Iris pigment epithelial cell (primary cell): Measurements from ENCODE around the gene TSKS.
A peak's percentile ranks its signal among the peaks of the same experiment; 100 is the strongest.
"Not testable (repeated sequence)": the region's sequence is repeated elsewhere in the genome, so short reads cannot be mapped to it uniquely, and the experiment has no call there.

ENCODE experiments used
- DNase-seq: peaks from one replicate; pipeline ENCODE4 v3.0.0-alpha.2; 2011; ENCODE audit warnings: low read depth

TSKS gene

DNA sequence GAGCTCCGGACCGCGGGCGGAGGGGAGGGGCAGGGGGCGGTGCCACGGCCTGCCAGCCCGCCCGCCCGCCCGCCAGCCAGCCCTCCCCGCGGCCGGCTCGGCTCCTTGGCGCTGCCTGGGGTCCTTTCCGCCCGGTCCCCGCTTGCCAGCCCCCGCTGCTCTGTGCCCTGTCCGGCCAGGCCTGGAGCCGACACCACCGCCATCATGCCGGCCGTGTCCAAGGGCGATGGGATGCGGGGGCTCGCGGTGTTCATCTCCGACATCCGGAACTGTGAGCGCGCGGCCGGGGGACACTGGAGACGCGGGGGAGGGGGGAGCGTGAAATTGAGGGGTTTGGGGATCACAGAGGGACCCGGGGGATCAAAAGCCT, 3.8 kb upstream of the TSKS start, which contains the start of gene AP2A1:
Gene AP2A1, plus strand, starts transcription at position 72 of the 370 bp plus-strand sequence. Its CDS starts 133 bp downstream, at position 205.
- DNase-seq = peak; percentile 17

DNA sequence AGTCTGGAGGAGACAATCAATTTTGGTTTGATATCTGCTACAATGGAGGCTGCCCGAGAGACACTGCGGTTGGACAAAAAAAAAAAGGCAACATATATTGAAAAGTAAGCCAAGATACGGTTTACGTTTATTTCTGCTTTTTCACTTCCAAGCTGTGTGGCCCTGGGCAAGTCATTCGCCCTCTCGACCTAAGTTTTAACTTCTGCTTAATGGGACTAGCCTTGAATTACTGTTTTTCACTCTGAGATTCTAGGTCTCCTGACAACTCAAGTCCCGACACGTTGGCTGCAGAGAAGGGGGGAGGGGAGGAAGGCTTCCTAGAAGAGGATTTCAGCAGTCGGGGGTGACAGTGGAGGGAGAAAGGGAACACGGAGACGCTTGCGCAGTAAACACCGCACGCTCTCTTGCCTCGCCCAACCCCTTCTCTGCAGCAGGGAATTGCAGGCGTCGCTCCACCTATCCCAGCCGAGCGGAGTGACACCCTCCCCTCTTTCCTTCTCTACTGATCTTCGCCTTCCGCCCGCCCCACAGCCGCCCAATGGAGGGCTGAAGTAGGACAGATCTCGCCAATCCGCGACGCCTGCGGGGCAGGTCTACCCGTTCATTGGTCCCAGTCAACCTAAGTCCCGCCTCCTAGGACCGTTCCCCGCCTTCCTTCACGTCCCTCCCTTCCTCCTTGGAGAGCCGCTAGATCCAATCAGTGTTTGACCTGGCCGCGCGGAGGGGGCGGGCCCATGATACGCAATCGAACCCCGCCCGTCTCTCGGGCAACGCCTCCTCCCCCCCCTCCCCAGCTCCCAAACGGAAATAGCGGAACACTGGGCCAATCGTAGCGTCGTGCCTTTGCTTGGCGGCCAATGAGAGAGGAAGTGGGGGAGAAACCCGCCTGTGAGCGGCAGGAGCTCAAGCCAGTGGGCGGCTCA, 3.2 kb upstream of the TSKS start:
- DNase-seq = peak; percentile 100

DNA sequence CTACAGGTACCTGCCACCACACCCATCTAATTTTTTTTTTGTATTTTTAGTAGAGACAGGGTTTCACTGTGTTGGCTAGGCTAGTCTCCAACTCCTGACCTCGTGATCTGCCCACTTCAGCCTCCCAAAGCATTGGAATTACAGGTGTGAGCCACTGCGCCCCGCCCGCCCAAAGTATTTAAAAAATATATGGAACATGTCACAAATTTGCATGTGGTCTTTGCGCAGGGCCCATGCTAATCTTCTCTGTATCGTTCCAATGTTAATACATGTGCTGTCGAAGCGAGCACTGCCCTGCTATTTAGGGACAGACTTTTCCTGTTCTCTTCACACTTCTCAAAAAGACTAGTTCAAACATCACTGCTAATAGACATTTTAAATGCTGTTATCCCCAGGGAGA, 1.2 kb upstream of the TSKS start:
- DNase-seq = no peak

DNA sequence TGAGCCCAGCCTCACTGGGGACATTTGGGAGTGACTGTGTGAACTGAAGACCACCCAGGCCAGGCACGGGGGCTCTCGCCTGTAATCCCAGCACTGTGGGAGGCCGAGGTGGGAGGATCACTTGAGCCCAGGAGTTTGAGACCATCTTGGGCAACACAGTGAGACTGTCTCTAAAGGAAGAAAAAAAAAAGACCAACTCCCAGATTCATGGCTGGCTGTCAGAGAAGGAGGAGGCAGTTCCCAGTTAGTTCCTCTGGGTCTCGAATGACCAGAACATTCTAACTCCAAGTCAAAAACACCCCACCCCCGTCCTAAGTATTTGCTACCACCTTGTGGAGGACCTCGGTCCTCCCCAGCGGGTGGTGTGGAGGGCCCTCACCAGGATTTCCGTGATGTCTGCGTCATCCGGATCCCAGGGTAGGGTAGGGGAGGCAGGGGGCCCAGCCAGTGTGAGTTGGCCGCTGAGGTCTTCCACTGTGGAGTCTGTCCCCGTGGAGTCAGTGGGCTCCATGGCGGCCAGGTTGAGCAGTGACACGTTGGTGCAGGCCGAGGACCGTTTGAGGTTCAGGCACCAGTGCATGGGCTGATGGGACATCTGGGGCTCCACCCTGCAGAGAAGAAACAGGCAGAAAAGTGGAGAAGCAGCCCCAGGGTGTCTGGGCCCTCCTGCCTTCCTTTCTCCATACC, 1.3 kb downstream of the TSKS start:
- peak; percentile 21 for DNase-seq

DNA sequence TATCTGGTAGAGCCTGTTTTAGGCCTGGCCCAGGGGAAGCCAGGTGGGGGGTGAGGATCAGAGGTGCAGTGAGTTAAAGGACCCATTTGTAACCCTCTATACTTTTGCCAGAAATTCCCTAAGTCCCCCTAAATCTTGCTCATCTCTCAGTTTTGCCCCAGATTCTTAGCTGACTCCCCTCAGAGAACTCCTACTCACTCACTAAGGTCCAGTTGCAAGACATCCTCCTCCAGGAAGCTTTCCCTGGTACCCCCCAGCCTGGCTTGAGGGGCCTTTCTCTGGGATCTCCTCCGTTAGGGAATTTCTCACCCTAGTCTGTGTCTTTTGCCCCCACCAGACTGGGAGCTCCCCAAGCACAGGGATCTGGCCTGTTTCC, 1.9 kb downstream of the TSKS start:
- no peak for DNase-seq

DNA sequence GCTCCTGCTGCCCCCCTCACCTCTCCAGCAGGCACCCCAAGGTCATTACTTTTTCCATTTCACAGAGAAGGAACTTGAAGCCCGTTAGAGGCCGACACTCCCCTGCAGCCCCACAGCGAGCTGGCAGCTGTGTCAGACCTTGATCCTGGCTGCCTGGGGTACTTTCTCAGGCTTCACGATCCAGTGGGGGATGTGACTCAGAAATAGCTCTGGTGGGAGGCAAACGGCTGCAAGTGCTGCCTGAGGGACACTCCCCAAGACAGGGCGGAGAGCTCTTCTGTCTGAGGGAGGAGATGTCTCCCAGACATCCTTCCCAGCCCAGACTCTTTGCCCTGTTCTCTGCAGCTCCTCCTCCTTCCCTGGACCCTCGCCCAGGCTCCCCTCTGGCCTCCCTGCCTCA, 4.8 kb downstream of the TSKS start:
- peak; percentile 72 for DNase-seq

DNA sequence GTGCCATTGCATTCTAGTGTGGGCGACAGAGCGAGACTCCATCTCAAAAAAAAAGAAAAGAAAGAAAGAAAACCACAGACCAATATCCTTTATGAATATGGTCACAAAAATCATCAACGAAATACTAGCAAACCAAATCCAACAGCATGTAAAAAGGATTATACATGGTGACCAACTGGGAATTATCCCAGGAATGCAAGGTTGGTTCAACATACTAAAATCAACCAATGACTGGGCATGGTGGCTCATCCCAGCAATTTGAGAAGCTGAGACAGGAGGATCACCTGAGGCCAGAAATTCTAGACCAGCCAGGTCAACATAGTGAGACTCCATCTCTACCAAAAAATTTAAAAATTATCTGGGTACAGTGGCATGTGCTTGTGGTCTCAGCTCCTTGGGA, 7.2 kb downstream of the TSKS start:
- no peak for DNase-seq

DNA sequence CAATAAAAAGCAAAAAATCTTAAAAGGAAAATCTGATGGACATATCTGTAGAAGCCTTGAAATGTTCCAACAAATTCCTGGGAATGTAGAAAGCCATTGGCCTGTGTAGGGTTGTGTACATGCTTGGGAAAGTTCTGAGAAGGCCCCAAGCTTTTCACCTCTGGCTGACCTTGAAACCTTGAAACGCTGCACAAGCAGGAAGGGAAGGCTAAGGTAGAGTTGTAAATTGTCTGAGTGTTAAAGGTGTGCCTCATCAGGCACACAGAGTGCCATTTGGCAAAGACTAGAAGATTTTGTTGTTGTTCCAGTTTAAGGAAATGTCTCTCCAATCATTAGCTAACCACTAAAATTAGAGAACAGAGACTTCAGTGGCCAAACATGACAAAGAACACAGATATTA, 10.4 kb downstream of the TSKS start:
- DNase-seq = no peak

DNA sequence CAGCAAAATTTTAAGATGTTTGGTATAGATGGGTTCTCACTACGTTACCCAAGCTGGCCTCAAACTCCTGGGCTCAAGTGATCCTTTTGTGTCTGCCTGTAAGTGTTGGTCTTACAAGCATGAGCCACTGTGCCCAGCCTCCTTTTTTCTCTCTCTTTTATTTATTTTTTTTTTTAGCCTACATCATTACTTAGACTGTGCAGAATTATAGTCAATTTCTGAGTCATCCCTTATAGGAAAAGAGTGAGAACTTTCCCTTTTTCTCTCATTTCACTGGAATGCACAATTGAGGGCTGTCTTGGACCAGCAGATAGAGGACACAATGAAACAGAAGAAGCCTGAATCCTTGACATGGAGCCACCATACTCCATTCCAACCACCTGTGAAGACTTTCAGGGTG, 13.3 kb downstream of the TSKS start:
- DNase-seq = peak; percentile 8

DNA sequence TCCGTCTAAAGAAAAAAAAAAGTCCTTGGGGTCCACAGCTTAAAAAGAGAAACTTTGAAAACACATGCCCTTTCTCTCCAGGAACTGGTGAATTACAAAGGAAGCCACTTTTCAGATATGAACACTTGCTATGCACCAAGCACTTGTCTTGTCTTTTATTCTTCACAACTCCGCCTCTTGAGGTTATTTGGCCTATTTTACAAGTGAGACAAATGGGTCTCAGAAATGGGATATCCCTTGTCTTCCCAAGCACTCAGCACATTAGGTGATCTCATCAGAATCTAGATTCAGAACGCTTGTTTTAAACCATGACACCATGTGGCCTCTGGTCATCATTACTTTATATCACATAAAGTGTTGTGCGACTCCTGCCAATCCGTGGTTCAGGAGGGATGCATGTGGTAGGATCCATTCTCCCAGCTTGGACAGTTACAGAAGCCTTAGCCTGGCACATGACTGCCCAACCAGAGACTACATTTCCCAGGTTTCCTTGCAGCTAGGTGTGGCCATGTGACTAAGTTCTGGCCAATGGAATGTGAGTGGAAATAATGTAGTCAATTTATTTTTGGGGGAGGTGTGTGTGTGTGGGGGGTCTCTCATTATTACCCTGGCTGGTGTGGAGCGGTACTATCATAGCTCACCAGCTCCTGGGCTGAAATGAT, 13.9 kb downstream of the TSKS start:
- peak; percentile 50 for DNase-seq

DNA sequence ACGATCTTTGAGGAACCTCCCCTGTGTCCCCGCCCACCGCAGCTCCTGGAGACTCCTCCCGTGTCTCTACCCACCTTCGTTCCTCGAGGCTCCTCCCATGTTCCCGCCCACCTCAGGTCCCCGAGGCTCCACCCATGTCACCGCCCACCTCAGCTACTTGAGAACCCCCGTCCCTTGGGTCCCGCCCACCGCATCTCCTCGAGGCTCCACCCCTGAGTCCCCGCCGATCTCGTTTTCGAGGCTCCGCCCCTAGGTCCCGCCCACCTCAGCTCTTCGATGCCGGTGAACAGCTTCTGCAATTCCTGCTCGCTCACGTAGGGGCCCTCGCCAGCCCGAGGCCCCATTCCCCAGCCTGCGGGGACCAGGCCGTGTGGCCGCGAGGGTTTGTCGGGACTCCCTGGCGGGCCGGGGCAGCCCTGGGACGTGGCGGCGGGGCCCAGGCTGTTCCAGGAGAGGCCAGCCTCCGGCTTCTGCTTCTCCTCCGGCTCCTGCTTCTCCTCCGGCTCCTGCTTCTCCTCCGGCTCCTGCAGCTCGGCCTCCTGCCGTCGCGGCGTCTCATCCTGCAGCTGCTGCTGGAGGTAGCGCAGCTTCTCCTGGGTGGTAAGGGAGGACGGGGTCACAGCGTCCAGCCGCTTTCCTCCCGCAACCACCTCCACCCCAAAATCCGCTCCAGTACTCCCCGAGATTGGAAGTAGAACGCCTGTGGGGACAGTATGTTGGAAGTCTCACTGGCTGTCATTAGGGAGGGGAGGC, 16.7 kb downstream of the TSKS start:
- peak; percentile 49 for DNase-seq

DNA sequence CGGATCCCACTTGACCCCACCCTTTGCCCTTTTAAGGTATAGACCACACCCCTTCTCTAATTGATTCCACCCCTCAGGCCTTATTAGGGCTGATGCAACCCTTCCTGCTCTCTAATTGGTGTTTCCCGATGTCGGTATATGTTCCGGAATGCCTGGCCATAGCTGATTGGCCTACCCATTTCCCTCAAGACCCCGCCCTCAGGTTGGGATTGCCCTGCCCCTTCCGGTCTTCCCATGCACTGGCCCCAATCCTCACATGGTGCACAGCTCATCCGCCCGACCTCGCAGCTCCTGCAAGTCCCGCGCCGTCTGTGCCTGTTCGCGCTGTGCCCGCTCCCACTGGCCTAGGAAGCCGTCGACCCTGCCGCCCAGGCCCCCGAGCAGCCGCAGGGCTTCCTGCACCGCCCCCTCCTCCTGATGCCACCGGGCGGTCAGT, 18.1 kb downstream of the TSKS start:
- no peak for DNase-seq

DNA sequence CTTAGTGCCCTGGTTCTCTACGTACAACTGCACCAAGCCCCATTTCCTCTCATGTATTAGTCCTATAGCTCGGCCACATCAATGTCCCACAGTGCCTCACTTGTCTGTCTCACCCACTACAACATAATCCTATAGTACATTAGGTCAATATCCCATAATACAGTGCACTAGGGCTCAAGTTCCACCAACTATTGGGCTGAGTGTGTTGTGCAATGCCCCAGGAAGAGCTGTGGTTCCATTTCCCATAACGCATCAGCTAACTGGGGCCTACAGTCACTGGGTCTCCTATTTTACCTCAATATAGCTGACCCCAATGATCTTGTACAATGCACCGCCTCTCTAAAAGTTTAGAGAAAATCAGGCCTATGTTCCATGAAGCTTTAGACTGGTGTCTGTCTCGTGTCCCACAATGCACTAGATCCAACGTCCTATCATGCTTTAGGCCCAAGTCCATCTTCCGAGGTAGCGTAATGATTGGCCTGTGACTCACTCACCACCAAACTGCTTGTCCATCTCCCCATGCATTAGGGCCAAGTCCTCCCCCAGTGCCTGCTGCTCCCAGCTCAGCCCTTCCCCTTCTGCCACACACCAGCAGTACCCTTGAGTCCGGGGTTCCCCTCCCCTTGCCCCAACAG, 21.8 kb downstream of the TSKS start:
- peak; percentile 36 for DNase-seq

DNA sequence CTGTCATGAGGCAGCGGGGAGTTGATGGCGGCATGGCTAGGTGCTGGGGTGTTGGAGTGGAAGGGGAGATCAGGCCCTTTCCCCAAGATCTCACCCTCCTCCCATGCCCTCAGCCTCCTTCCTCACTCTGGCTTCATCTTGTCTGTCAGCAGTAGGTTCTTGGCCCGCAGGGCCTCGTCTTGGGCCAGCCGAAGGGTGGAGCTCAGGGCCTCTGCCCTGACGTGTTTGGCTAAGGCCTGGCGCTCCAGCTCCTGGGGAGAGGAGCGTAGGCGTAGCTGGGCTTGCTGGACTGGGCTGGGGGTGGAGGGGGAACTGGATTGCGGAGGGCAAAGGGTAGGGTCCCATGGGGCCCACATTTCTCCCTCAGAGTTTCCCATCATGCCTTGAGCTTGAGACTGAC, 23.2 kb downstream of the TSKS start:
- no peak for DNase-seq

DNA sequence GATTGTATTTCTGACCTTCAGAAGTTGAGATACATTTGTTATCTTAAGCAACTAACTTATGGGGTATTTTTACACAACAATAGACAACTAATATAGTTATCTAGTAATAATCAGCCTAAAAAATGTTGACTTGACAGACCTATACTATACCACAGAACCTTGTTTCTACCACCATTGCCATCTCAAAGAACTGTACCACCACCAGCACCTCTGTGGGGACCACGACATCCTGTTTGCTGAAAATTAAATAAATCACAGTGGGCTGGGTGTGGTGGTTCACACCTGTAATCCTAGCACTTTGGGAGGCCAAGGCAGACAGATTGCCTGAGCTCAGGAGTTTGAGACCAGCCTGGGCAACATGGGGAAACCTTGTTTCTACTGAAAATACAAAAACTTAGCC, 24.0 kb downstream of the TSKS start:
- DNase-seq = no peak

DNA sequence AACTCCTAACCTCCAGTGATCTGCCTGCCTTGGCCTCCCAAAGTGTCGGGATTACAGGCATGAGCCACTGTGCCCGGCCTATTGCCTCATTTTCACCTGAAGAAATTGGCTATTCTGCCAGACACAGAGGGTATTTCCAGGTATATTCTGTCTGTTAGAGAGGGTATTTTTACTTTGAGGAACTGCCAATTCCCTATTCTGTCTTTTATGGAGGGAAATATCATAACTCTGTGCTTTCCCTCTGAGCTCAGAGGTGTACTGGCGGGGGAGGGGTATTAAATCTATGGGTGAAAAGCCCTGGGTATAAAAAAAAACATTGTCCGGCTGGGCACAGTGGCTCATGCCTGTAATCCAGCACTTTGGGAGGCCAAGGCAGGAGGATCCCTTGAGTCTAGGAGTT, 24.8 kb downstream of the TSKS start:
- no peak for DNase-seq

DNA sequence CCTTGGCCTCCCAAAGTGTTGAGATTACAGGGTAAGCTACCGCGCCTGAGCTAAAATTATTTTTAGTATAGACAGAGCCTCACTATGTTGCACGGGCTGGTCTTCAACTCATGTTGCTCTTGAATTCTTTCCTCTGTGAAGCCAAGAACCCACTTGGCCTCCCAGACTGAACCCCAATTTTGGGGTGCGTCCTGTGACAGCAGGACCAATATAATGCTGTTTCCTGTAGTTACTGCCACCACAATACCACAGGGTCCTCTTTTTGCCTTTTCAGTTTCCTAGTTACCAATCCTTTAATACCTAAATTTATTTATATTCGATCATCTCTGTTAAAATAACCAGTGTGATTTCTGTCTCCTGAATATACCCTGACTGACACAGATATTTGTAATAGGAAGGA, 32.9 kb downstream of the TSKS start:
- no peak for DNase-seq

DNA sequence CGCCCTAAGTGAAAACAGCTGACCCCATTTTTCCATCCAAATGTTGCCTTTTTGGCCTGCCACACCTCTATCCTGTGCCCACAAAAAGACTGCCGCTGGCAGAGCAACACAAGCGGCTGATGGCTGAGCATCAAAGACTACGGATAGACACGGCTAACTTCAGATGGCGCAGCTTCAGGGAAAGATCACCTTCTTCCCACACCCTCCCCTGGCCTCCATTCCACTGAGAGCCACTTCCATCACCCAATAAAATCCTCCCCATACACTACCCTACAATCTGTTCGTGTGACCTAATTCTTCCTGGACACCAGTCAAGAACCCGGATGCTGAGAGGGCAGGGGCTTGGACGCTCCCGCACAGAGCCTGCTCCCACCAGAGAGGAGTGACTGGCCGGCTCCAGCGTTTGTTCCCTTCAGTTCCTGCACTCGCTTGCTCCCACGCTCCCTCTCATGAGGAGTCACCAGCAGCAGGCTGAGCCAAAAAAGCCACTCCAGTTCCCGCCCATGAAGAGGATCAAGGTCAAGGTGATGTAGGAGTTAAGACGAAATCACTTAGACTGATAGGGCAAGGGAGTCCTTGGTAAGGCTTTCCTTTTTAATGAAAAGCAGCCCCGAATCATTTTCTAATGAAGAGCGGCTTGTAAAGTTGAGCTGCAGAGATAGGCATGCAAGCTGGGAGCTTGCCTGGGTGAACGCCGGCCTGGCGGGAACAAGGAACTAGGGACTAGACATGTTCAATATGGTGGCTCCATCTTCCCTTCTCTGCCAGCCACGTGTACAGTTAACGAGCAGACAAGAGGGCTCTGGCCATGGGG, 35.7 kb downstream of the TSKS start:
- peak; percentile 42 for DNase-seq

DNA sequence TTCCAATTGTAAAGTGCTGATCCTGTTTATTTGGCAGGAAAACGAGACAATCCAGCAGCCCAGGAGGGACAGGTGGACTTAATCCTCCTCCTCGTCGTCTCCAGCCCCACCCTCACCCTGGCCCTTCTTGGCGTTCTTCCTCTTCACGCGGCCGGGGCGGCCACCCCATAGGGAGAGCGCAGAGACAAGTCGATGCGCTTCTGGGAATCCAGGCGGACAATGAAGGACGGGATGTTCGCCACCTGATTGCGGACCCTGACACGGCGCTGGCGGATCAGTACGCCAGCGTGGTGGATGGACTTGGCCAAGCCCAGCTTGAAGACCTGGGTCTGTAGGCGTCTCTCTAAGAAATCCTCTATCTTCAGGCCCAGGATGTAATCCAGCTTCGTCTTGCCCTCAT, 43.7 kb downstream of the TSKS start:
- not testable (repeated sequence) for DNase-seq

DNA sequence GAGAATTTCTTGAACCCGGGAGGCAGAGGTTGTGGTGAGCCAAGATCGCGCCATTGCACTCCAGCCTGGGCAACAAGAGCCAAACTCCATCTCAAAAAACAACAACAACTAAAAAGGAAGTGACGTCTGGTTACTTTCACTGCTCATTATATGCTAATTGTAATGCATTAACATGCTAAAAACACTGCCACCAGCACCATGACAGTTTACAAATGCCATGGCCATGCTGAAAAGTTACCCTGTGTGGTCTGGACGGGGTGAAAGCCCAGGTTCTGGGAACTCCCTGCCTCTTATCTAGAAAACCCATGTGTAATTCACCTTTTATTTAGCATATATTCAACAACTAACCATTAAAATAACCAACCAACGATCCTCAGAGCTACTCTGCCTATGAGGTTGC, 44.1 kb downstream of the TSKS start:
- DNase-seq = no peak

DNA sequence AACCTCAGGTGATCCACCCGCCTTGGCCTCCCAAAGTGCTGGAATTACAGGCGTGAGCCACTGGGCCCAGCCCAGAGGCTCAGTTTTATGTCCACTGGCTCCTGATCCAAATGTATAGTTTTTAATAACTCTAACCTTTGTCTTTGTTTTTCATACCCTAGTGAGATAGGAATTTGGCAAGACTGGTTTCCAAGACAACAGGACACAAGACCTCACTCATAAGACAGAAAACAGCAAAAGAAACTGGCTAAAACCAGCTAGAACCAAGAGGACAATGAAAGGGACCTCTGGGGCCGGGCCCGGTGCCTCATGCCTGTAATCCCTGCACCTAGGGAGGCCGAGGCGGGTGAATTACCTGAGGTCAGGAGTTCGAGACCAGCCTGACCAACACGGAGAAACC, 44.6 kb downstream of the TSKS start:
- peak; percentile 45 for DNase-seq
